ENCODE data around the gene NCKAP1. TPM values are rescaled to one million over a fixed set of nuclear protein-coding genes. Genes with fewer than 3 reads are reported as not detected.

The NCKAP1 gene
- total and polyA plus RNA-seq, 2 donors (not counting 1 experiment from before 2014, with no cell fraction given): 141 to 219 TPM

- no peak overlapping the region for H2AFZ ChIP-seq (ENCODE audit: low read length)
- no peaks in the 10 kb centered on the region for H3K9me3 ChIP-seq (ENCODE audit: control insufficient read depth, insufficient read depth, low read depth, low read length)
- no peak for DNase-seq (ENCODE audit: low read depth in 2 of 2)
- no peak overlapping the region for H3K9ac ChIP-seq (ENCODE audit: insufficient read depth, low read length)
- H3K27ac ChIP-seq (ENCODE audit: insufficient read depth, low read length): no peak overlapping the region
- TF ChIP-seq CTCF (conservative IDR thresholded peaks at IDR 0.05 in 1 of 2, IDR thresholded peaks at IDR 0.05 in 1 of 2; ENCODE audit: low read depth in 1 of 2, low read length in 2 of 2) (no peak), EZH2 (IDR thresholded peaks at IDR 0.05; ENCODE audit: low read length, missing control alignments) (no peak)
- no peaks in the 10 kb centered on the region for H4K20me1 ChIP-seq (ENCODE audit: control insufficient read depth, extremely low read depth, insufficient read depth, low read length)
- no peak overlapping the region for H3K4me3 ChIP-seq (replicated peaks in 1 of 4; ENCODE audit: control extremely low read depth in 1 of 4, insufficient read depth in 1 of 4, low read depth in 3 of 4, low read length in 4 of 4)
- H3K27me3 ChIP-seq (ENCODE audit: control insufficient read depth, insufficient read depth, low read length): no peaks in the 10 kb centered on the region
- no peak overlapping the region for H3K4me2 ChIP-seq (ENCODE audit: extremely low read depth, insufficient read depth, low read length)
- H3K4me1 ChIP-seq (ENCODE audit: control insufficient read depth, extremely low read depth, insufficient read depth, low read length): no peaks in the 10 kb centered on the region
- H3K79me2 ChIP-seq (ENCODE audit: control insufficient read depth, insufficient read depth, low read length): no peaks in the 10 kb centered on the region
- H3K36me3 ChIP-seq (ENCODE audit: control insufficient read depth, insufficient read depth, low read length): no peaks in the 10 kb centered on the region
These were observed 57.6 kb downstream of the NCKAP1 start for GRCh38 chr2:182980652-182981051.

GRCh38 chr2:182980115-182980514 lies 58.1 kb downstream of the NCKAP1 start:
- H3K9ac ChIP-seq (ENCODE audit: insufficient read depth, low read length): no peak overlapping the region
- no peaks in the 10 kb centered on the region for H3K79me2 ChIP-seq (ENCODE audit: control insufficient read depth, insufficient read depth, low read length)
- H3K27me3 ChIP-seq (ENCODE audit: control insufficient read depth, insufficient read depth, low read length): no peaks in the 10 kb centered on the region
- H4K20me1 ChIP-seq (ENCODE audit: control insufficient read depth, extremely low read depth, insufficient read depth, low read length): no peaks in the 10 kb centered on the region
- H3K4me2 ChIP-seq (ENCODE audit: extremely low read depth, insufficient read depth, low read length): no peak overlapping the region
- H3K4me1 ChIP-seq (ENCODE audit: control insufficient read depth, extremely low read depth, insufficient read depth, low read length): no peaks in the 10 kb centered on the region
- H3K9me3 ChIP-seq (ENCODE audit: control insufficient read depth, insufficient read depth, low read depth, low read length): no peaks in the 10 kb centered on the region
- no peak overlapping the region for H2AFZ ChIP-seq (ENCODE audit: low read length)
- no peak overlapping the region for H3K27ac ChIP-seq (ENCODE audit: insufficient read depth, low read length)
- peak; percentile 37 to 75 for DNase-seq (ENCODE audit: low read depth in 2 of 2)
- no peak for TF ChIP-seq EZH2 (IDR thresholded peaks at IDR 0.05; ENCODE audit: low read length, missing control alignments)
- peak in 1 of 2 donors; percentile 25 for TF ChIP-seq CTCF (conservative IDR thresholded peaks at IDR 0.05 in 1 of 2, IDR thresholded peaks at IDR 0.05 in 1 of 2; ENCODE audit: low read depth in 1 of 2, low read length in 2 of 2)
- no peak overlapping the region for H3K4me3 ChIP-seq (replicated peaks in 1 of 4; ENCODE audit: control extremely low read depth in 1 of 4, insufficient read depth in 1 of 4, low read depth in 3 of 4, low read length in 4 of 4)
- H3K36me3 ChIP-seq (ENCODE audit: control insufficient read depth, insufficient read depth, low read length): no peaks in the 10 kb centered on the region

- Histone ChIP-seq H3K27me3 (ENCODE audit: control insufficient read depth, insufficient read depth, low read length) (no peaks in the 10 kb centered on the region), H3K9me3 (ENCODE audit: control insufficient read depth, insufficient read depth, low read depth, low read length) (no peaks in the 10 kb centered on the region), H2AFZ (ENCODE audit: low read length) (no peak overlapping the region), H3K27ac (ENCODE audit: insufficient read depth, low read length) (no peak overlapping the region), H3K4me2 (ENCODE audit: extremely low read depth, insufficient read depth, low read length) (no peak overlapping the region), H3K4me1 (ENCODE audit: control insufficient read depth, extremely low read depth, insufficient read depth, low read length) (no peaks in the 10 kb centered on the region), H3K4me3 (replicated peaks in 1 of 4; ENCODE audit: control extremely low read depth in 1 of 4, insufficient read depth in 1 of 4, low read depth in 3 of 4, low read length in 4 of 4) (no peak overlapping the region), H3K79me2 (ENCODE audit: control insufficient read depth, insufficient read depth, low read length) (no peaks in the 10 kb centered on the region), H3K9ac (ENCODE audit: insufficient read depth, low read length) (no peak overlapping the region), H3K36me3 (ENCODE audit: control insufficient read depth, insufficient read depth, low read length) (no peaks in the 10 kb centered on the region), H4K20me1 (ENCODE audit: control insufficient read depth, extremely low read depth, insufficient read depth, low read length) (no peaks in the 10 kb centered on the region)
- no peak for TF ChIP-seq CTCF (conservative IDR thresholded peaks at IDR 0.05 in 1 of 2, IDR thresholded peaks at IDR 0.05 in 1 of 2; ENCODE audit: low read depth in 1 of 2, low read length in 2 of 2)
- TF ChIP-seq EZH2 (IDR thresholded peaks at IDR 0.05; ENCODE audit: low read length, missing control alignments): no peak
- no peak for DNase-seq (ENCODE audit: low read depth in 2 of 2)
These were observed 60.8 kb downstream of the NCKAP1 start for GRCh38 chr2:182977463-182977862.

Data from fibroblast of lung (primary cell).